Mucosa of stomach (tissue), 1 donor: ENCODE data around the gene FSCN2.

ENCODE experiments used
- H3K27me3 ChIP-seq: one replicate; pipeline ENCODE4 v1.7.0; 2013; ENCODE audit warnings: mild to moderate bottlenecking, low read length; ENCODE audit not compliant: control insufficient read depth, insufficient read depth
- H3K36me3 ChIP-seq: one replicate; pipeline ENCODE4 v1.7.0; 2013; ENCODE audit warnings: low read length; ENCODE audit not compliant: control insufficient read depth, insufficient read depth
- H3K4me1 ChIP-seq: one replicate; pipeline ENCODE4 v1.7.0; 2013; ENCODE audit warnings: mild to moderate bottlenecking, low read length; ENCODE audit not compliant: control insufficient read depth, insufficient read depth
- H3K4me3 ChIP-seq: one replicate; pipeline ENCODE4 v1.7.0; 2013; ENCODE audit warnings: low read length
- H3K9ac ChIP-seq: one replicate; pipeline ENCODE4 v1.7.0; 2013; ENCODE audit warnings: mild to moderate bottlenecking, low read length, moderate library complexity
- H3K9me3 ChIP-seq: one replicate; pipeline ENCODE4 v1.7.0; 2013; ENCODE audit warnings: mild to moderate bottlenecking, low read length, moderate library complexity; ENCODE audit not compliant: control insufficient read depth
- donor health status: Pancreatic carcinoma.

Gene FSCN2

GRCh38 chr17:81543339-81543675, 15.1 kb downstream of the FSCN2 start:
- H3K9me3 ChIP-seq = no peaks in the 10 kb centered on the region
- H3K4me3 ChIP-seq = no peak overlapping the region
- H3K27me3 ChIP-seq = no peaks in the 10 kb centered on the region
- no peaks in the 10 kb centered on the region for H3K36me3 ChIP-seq
- H3K9ac ChIP-seq = no peak overlapping the region
- no peaks in the 10 kb centered on the region for H3K4me1 ChIP-seq

- Histone ChIP-seq H3K27me3 (no peaks in the 10 kb centered on the region), H3K4me3 (no peak overlapping the region), H3K36me3 (no peaks in the 10 kb centered on the region), H3K9me3 (no peaks in the 10 kb centered on the region), H3K4me1 (no peaks in the 10 kb centered on the region), H3K9ac (no peak overlapping the region)
These were observed 15.6 kb downstream of the FSCN2 start for GRCh38 chr17:81543756-81544155.

- Histone ChIP-seq H3K9ac (no peak overlapping the region), H3K4me3 (no peak overlapping the region), H3K9me3 (no peaks in the 10 kb centered on the region), H3K4me1 (no peaks in the 10 kb centered on the region), H3K36me3 (no peaks in the 10 kb centered on the region), H3K27me3 (no peaks in the 10 kb centered on the region)
These were observed 16.3 kb downstream of the FSCN2 start for GRCh38 chr17:81544281-81544974.

- Histone ChIP-seq H3K9me3 (no peaks in the 10 kb centered on the region), H3K9ac (no peak overlapping the region), H3K4me3 (no peak overlapping the region), H3K27me3 (no peaks in the 10 kb centered on the region), H3K4me1 (no peaks in the 10 kb centered on the region), H3K36me3 (no peaks in the 10 kb centered on the region)
These were observed 17.2 kb downstream of the FSCN2 start for GRCh38 chr17:81545160-81545949.

GRCh38 chr17:81546906-81547613, 18.9 kb downstream of the FSCN2 start:
- Histone ChIP-seq H3K9ac (no peak overlapping the region), H3K27me3 (no peaks in the 10 kb centered on the region), H3K9me3 (no peaks in the 10 kb centered on the region), H3K36me3 (no peaks in the 10 kb centered on the region), H3K4me1 (peaks cover 9% of the 10 kb centered on the region), H3K4me3 (no peak overlapping the region)

- H3K36me3 ChIP-seq = no peaks in the 10 kb centered on the region
- H3K9me3 ChIP-seq = no peaks in the 10 kb centered on the region
- H3K27me3 ChIP-seq = no peaks in the 10 kb centered on the region
- H3K4me3 ChIP-seq = no peak overlapping the region
- H3K4me1 ChIP-seq = peaks cover 9% of the 10 kb centered on the region
- H3K9ac ChIP-seq = no peak overlapping the region
These were observed 19.4 kb downstream of the FSCN2 start for GRCh38 chr17:81547614-81547982.

- no peaks in the 10 kb centered on the region for H3K9me3 ChIP-seq
- H3K27me3 ChIP-seq = no peaks in the 10 kb centered on the region
- peaks cover 19% of the 10 kb centered on the region for H3K4me1 ChIP-seq
- no peaks in the 10 kb centered on the region for H3K36me3 ChIP-seq
- H3K4me3 ChIP-seq = no peak overlapping the region
- no peak overlapping the region for H3K9ac ChIP-seq
These were observed 20.9 kb downstream of the FSCN2 start for GRCh38 chr17:81549031-81549557.

- Histone ChIP-seq H3K9me3 (no peaks in the 10 kb centered on the region), H3K4me1 (peaks cover 19% of the 10 kb centered on the region), H3K36me3 (no peaks in the 10 kb centered on the region), H3K9ac (no peak overlapping the region), H3K4me3 (no peak overlapping the region), H3K27me3 (no peaks in the 10 kb centered on the region)
These were observed 21.6 kb downstream of the FSCN2 start for GRCh38 chr17:81549826-81550225.

GRCh38 chr17:81550285-81550684, 22.1 kb downstream of the FSCN2 start:
- Histone ChIP-seq H3K9ac (no peak overlapping the region), H3K9me3 (no peaks in the 10 kb centered on the region), H3K4me1 (peaks cover 19% of the 10 kb centered on the region), H3K36me3 (no peaks in the 10 kb centered on the region), H3K27me3 (no peaks in the 10 kb centered on the region), H3K4me3 (no peak overlapping the region)

- Histone ChIP-seq H3K9ac (peak overlapping the region; percentile 66), H3K36me3 (no peaks in the 10 kb centered on the region), H3K27me3 (no peaks in the 10 kb centered on the region), H3K9me3 (no peaks in the 10 kb centered on the region), H3K4me1 (peaks cover 24% of the 10 kb centered on the region), H3K4me3 (peak overlapping the region; percentile 74)
These were observed 22.8 kb downstream of the FSCN2 start for GRCh38 chr17:81550830-81551457.

GRCh38 chr17:81551458-81552243, 23.5 kb downstream of the FSCN2 start:
- no peaks in the 10 kb centered on the region for H3K27me3 ChIP-seq
- H3K9ac ChIP-seq = peak overlapping the region; percentile 66
- H3K4me3 ChIP-seq = peak overlapping the region; percentile 74
- H3K36me3 ChIP-seq = no peaks in the 10 kb centered on the region
- H3K4me1 ChIP-seq = peaks cover 31% of the 10 kb centered on the region
- no peaks in the 10 kb centered on the region for H3K9me3 ChIP-seq
